ENCODE results near the gene SLC35F1. TPM values are rescaled to one million over a fixed set of nuclear protein-coding genes. Genes with fewer than 3 reads are reported as not detected.

Gene SLC35F1
- total RNA-seq, 2 donors from 2014 or later = under 0.01 to 0.78 TPM

GRCh38 chr6:118134736-118135135, 227.7 kb downstream of the SLC35F1 start:
- 39 to 60% methylated on average over 5 of the region's 5 CpGs for WGBS, 2 donors
- DNase-seq = no peak

GRCh38 chr6:118135371-118135770, 228.3 kb downstream of the SLC35F1 start:
- intact Hi-C loops (cut with DNase I) = no loop called here
- H3K36me3 ChIP-seq (replicated peaks in 1 of 2; ENCODE audit: insufficient read depth in 1 of 2, low read depth in 2 of 2) = no peaks in the 10 kb centered on the region
- no peak overlapping the region for H3K27ac ChIP-seq
- WGBS, 2 donors = 82 to 93% methylated on average over 2 of the region's 2 CpGs
- no peak for TF ChIP-seq POLR2A (IDR thresholded peaks at IDR 0.05)
- TF ChIP-seq CTCF (IDR thresholded peaks at IDR 0.05) = no peak
- no peak overlapping the region for H3K4me3 ChIP-seq
- no peaks in the 10 kb centered on the region for H3K27me3 ChIP-seq
- DNase-seq = no peak
- ATAC-seq = no peak
- H3K9me3 ChIP-seq = no peaks in the 10 kb centered on the region
- no peaks in the 10 kb centered on the region for H3K4me1 ChIP-seq

More at GRCh38 chr6:118134736-118135135, 227.7 kb downstream of the SLC35F1 start:
- Histone ChIP-seq H3K9me3 (no peaks in the 10 kb centered on the region), H3K4me1 (no peaks in the 10 kb centered on the region), H3K27me3 (no peaks in the 10 kb centered on the region), H3K36me3 (replicated peaks in 1 of 2; ENCODE audit: insufficient read depth in 1 of 2, low read depth in 2 of 2) (no peaks in the 10 kb centered on the region), H3K4me3 (no peak overlapping the region), H3K27ac (no peak overlapping the region)
- no peak for ATAC-seq
- TF ChIP-seq CTCF (IDR thresholded peaks at IDR 0.05) (no peak), POLR2A (IDR thresholded peaks at IDR 0.05) (no peak)
- intact Hi-C loops (cut with DNase I) = no loop called here

- Histone ChIP-seq H3K27ac (no peak overlapping the region), H3K4me3 (no peak overlapping the region), H3K4me1 (no peaks in the 10 kb centered on the region), H3K36me3 (replicated peaks in 1 of 2; ENCODE audit: insufficient read depth in 1 of 2, low read depth in 2 of 2) (no peaks in the 10 kb centered on the region), H3K27me3 (no peaks in the 10 kb centered on the region), H3K9me3 (no peaks in the 10 kb centered on the region)
- TF ChIP-seq POLR2A (IDR thresholded peaks at IDR 0.05) = no peak
- no peak for TF ChIP-seq CTCF (IDR thresholded peaks at IDR 0.05)
- WGBS, 2 donors = 96 to 100% methylated on average over 1 of the region's 1 CpG
- intact Hi-C loops (cut with DNase I) = no loop called here
- no peak for ATAC-seq
- DNase-seq = no peak
Observed at GRCh38 chr6:118141211-118141610, 234.1 kb downstream of the SLC35F1 start.

- 42 to 60% methylated on average over 1 of the region's 1 CpG for WGBS, 2 donors
- no peak for DNase-seq
- TF ChIP-seq CTCF (IDR thresholded peaks at IDR 0.05) (no peak), POLR2A (IDR thresholded peaks at IDR 0.05) (no peak)
- H3K27me3 ChIP-seq = no peaks in the 10 kb centered on the region
- no peak overlapping the region for H3K4me3 ChIP-seq
- no peak overlapping the region for H3K27ac ChIP-seq
- no peaks in the 10 kb centered on the region for H3K4me1 ChIP-seq
- H3K9me3 ChIP-seq = no peaks in the 10 kb centered on the region
- H3K36me3 ChIP-seq (replicated peaks in 1 of 2; ENCODE audit: insufficient read depth in 1 of 2, low read depth in 2 of 2) = no peaks in the 10 kb centered on the region
- intact Hi-C loops (cut with DNase I) = no loop called here
- ATAC-seq = no peak
Observed at GRCh38 chr6:118146584-118146983, 239.5 kb downstream of the SLC35F1 start.

GRCh38 chr6:118147511-118147910, 240.4 kb downstream of the SLC35F1 start:
- no peaks in the 10 kb centered on the region for H3K4me1 ChIP-seq
- intact Hi-C loops (cut with DNase I) = no loop called here
- WGBS, 2 donors = 80 to 81% methylated on average over 5 of the region's 5 CpGs
- H3K36me3 ChIP-seq (replicated peaks in 1 of 2; ENCODE audit: insufficient read depth in 1 of 2, low read depth in 2 of 2) = no peaks in the 10 kb centered on the region
- no peak for DNase-seq
- no peak for TF ChIP-seq CTCF (IDR thresholded peaks at IDR 0.05)
- no peak for TF ChIP-seq POLR2A (IDR thresholded peaks at IDR 0.05)
- H3K9me3 ChIP-seq = no peaks in the 10 kb centered on the region
- no peak overlapping the region for H3K4me3 ChIP-seq
- ATAC-seq = no peak
- no peak overlapping the region for H3K27ac ChIP-seq
- H3K27me3 ChIP-seq = no peaks in the 10 kb centered on the region
